Panc1 (cell line): ENCODE measurements around the gene TOX3. TPM values are rescaled to one million over a fixed set of nuclear protein-coding genes. Genes with fewer than 3 reads are reported as not detected.

Source experiments
- ATAC-seq: fragments of 200-7000 bp; cut with Tn5 transposase; 2 replicates; pipeline ENCODE4 v1.9.1; 2020; ENCODE audit warnings: mild to moderate bottlenecking, moderate library complexity
- BruUV-seq: library from RNA; stranded (reverse); fragments of 400-500 nt; replicated peaks from 2 replicates; lab custom pipeline; 2021; lab: Mats Ljungman, UMichigan
- CTCF ChIA-PET: fragments of 300-600 bp; sonication (Branson Sonifier 250); formaldehyde crosslinking; loops from one replicate; lab custom pipeline; 2022; ENCODE audit warnings: antibody characterized with exemption; lab: Charles Lee
- POLR2A ChIA-PET: fragments of 300-600 bp; sonication (Branson Sonifier 250); formaldehyde crosslinking; loops from one replicate; lab custom pipeline; 2022; ENCODE audit warnings: antibody characterized with exemption; lab: Charles Lee
- DNase-seq: peaks from one replicate; pipeline ENCODE4 v3.0.0-alpha.2; 2010; ENCODE audit warnings: low read depth, low spot score
- H3K27ac ChIP-seq: 2 replicates; pipeline ENCODE4 v1.5.1; 2011; ENCODE audit warnings: mild to moderate bottlenecking, low read length, inconsistent platforms
- H3K27me3 ChIP-seq: fragments of 200-500 bp; sonication (Bioruptor generic); 2 replicates; pipeline ENCODE4 v1.6.0; 2014; ENCODE audit warnings: low read length, inconsistent platforms; ENCODE audit not compliant: control insufficient read depth, insufficient read depth
- H3K36me3 ChIP-seq: fragments of 200-500 bp; sonication (Bioruptor generic); 2 replicates; pipeline ENCODE4 v1.5.1; 2014; ENCODE audit warnings: inconsistent platforms, mild to moderate bottlenecking, low read length, moderate library complexity; ENCODE audit not compliant: control insufficient read depth, insufficient read depth
- H3K4me1 ChIP-seq: 2 replicates; pipeline ENCODE4 v1.5.1; 2011; ENCODE audit warnings: inconsistent platforms, mild to moderate bottlenecking, low read length, moderate library complexity; ENCODE audit not compliant: control insufficient read depth, insufficient read depth
- H3K4me3 ChIP-seq, 2 experiments: 2 replicates each; pipeline ENCODE4 v1.5.1; 2011 to 2012; ENCODE audit warnings: low read depth in 2 of 2, low read length in 2 of 2, mild to moderate bottlenecking in 2 of 2, inconsistent platforms in 1 of 2, moderate library complexity in 1 of 2
- H3K9me3 ChIP-seq: fragments of 200-500 bp; sonication (Bioruptor generic); 2 replicates; pipeline ENCODE4 v1.5.1; 2014; ENCODE audit warnings: low read depth, mild to moderate bottlenecking, inconsistent platforms, low read length, moderate library complexity; ENCODE audit not compliant: control insufficient read depth, insufficient read depth
- CTCF ChIP-seq: fragments of 450-650 bp; IDR thresholded peaks from 2 replicates; pipeline ENCODE4 v1.5.1; 2017; ENCODE audit warnings: mild to moderate bottlenecking
- POLR2AphosphoS5 ChIP-seq: IDR thresholded peaks from 2 replicates; pipeline ENCODE4 v1.6.1; 2012; ENCODE audit warnings: mild to moderate bottlenecking, low read depth, low read length, moderate library complexity
- REST ChIP-seq, 2 experiments: IDR thresholded peaks; 2 replicates each; pipeline ENCODE4 v1.6.1; 2011 to 2012; ENCODE audit warnings: low read depth in 2 of 2, control low read depth in 1 of 2, low read length in 1 of 2, mild to moderate bottlenecking in 1 of 2, moderate library complexity in 1 of 2; ENCODE audit not compliant: insufficient read depth in 1 of 2
- SIN3A ChIP-seq: IDR thresholded peaks from 2 replicates; pipeline ENCODE4 v1.6.1; 2012; ENCODE audit warnings: low read depth, mild to moderate bottlenecking, low read length, moderate library complexity, borderline replicate concordance; ENCODE audit not compliant: insufficient read depth
- TCF7L2 ChIP-seq: IDR thresholded peaks from 2 replicates; pipeline ENCODE4 v1.6.1; 2011; ENCODE audit warnings: mild to moderate bottlenecking, low read depth, low read length, inconsistent platforms
- in situ Hi-C: cut with HindIII; loops from 2 replicates; pipeline ENCODE4 v1.10.0; 2016; ENCODE audit warnings: low sequenced_read_pairs, low pct_unique_long_range_greater_than_20kb
- intact Hi-C: fragments of 100-400 bp; cut with micrococcal nuclease; formaldehyde crosslinking; loops from one replicate; pipeline ENCODE4 v1.10.0; 2022; ENCODE audit not compliant: unreplicated experiment
- total RNA-seq: library from RNA; stranded (reverse); gene quantifications from one replicate; pipeline ENCODE4 v1.2.1, GENCODE V29; 2021; ENCODE audit not compliant: unreplicated experiment

Gene TOX3
- total RNA-seq, 1 experiment from 2014 or later: 3.4 TPM

DNA sequence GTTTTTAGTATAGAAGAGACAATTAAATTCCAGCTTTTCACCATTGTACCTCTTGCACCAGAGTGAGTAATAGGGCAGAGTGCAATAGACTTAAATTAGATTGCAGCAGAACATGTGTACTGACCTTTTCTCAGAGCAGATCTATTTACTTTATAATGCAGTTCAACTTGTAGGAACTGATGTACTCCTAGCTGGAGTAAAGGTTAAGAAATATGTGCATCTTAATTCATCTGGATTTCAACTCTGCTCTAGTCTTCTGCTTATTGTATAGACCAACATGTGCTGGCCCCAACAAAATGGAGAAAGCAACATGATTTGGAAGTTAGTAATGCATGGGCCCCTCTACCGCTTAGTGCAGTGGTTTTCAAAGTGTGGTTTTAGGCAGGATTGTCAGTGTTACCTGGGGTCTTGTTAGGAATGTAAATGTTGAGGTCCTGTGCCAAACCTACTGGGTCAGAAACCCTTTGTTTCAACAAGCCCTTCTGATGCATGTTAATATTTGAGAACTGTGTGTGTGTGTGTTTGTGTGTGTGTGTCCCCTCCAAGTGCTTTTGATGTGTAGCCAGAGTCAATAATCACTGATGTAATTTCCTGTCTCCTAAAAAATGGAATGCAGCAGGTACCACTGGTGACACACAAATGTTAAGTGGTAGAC lies 138.6 kb downstream of the TOX3 start:
- H3K4me1 ChIP-seq: no peaks in the 10 kb centered on the region
- no peaks in the 10 kb centered on the region for H3K9me3 ChIP-seq
- CTCF ChIA-PET: no interaction called here
- TF ChIP-seq TCF7L2: no peak
- TF ChIP-seq SIN3A: no peak
- TF ChIP-seq POLR2AphosphoS5: no peak
- no peak for TF ChIP-seq REST (IDR thresholded peaks at IDR 0.05; ENCODE audit: insufficient read depth in 1 of 2, low read depth in 2 of 2, low read length in 1 of 2)
- TF ChIP-seq CTCF: no peak
- no peaks in the 10 kb centered on the region for H3K36me3 ChIP-seq
- no peaks in the 10 kb centered on the region for H3K27me3 ChIP-seq
- no TSS peak for BruUV-seq
- H3K4me3 ChIP-seq: no peak overlapping the region
- no peak overlapping the region for H3K27ac ChIP-seq
- ATAC-seq (no peak), DNase-seq (no peak)
- POLR2A ChIA-PET: no interaction called here
- intact Hi-C loops (no loop called here), in situ Hi-C loops (no loop called here)

DNA sequence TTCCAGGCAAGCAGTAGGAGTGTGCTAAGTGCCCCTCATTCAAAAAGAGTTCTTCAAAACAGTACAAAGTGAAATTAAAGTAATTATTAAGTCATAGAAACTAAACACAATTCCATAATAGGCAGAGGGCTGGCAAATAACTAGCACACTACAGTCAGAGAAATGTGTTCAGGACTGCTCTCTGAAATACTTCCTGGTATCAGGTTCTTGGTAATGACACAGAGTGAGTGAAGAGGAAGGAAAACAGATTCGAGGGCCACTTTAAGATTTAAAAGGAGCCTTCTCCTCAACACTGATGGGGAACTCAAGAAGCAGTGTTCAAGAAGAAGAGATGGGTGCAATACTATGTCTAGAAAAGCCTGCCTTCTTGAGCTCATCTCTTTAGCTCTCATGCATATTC lies 139.2 kb downstream of the TOX3 start:
- DNase-seq (no peak), ATAC-seq (no peak)
- no peaks in the 10 kb centered on the region for H3K4me1 ChIP-seq
- H3K36me3 ChIP-seq: no peaks in the 10 kb centered on the region
- H3K9me3 ChIP-seq: no peaks in the 10 kb centered on the region
- POLR2A ChIA-PET: no interaction called here
- H3K27ac ChIP-seq: no peak overlapping the region
- CTCF ChIA-PET: no interaction called here
- H3K4me3 ChIP-seq: no peak overlapping the region
- in situ Hi-C loops: no loop called here
- no peak for TF ChIP-seq TCF7L2
- TF ChIP-seq POLR2AphosphoS5: no peak
- no peak for TF ChIP-seq CTCF
- TF ChIP-seq REST (IDR thresholded peaks at IDR 0.05; ENCODE audit: insufficient read depth in 1 of 2, low read depth in 2 of 2, low read length in 1 of 2): no peak
- TF ChIP-seq SIN3A: no peak
- intact Hi-C loops: no loop called here
- BruUV-seq: no TSS peak
- H3K27me3 ChIP-seq: no peaks in the 10 kb centered on the region
